WERI-Rb-1 (cell line): ENCODE data around the gene NPAS2.

Experiments used
- DNase-seq: peaks from one replicate; pipeline ENCODE4 v3.0.0-alpha.2; 2020
- H3K27ac ChIP-seq: fragments of 250-450 bp; sonication (Bioruptor Pico); 2 replicates; pipeline ENCODE4 v1.5.1; 2020; ENCODE audit warnings: mild to moderate bottlenecking, moderate library complexity
- H3K27me3 ChIP-seq: fragments of 250-450 bp; sonication (Bioruptor Pico); 2 replicates; pipeline ENCODE4 v1.5.1; 2021; ENCODE audit warnings: mild to moderate bottlenecking, low read depth, moderate library complexity; ENCODE audit not compliant: insufficient read depth, severe bottlenecking
- H3K36me3 ChIP-seq: fragments of 250-450 bp; sonication (Bioruptor Pico); 2 replicates; pipeline ENCODE4 v1.5.1; 2020; ENCODE audit warnings: mild to moderate bottlenecking, moderate library complexity
- H3K4me3 ChIP-seq: 2 replicates; pipeline ENCODE4 v1.5.1; 2011; ENCODE audit warnings: low read depth, mild to moderate bottlenecking, control low read depth, low read length
- H3K9me3 ChIP-seq: fragments of 250-450 bp; sonication (Bioruptor Pico); 2 replicates; pipeline ENCODE4 v1.5.1; 2021; ENCODE audit warnings: mild to moderate bottlenecking, moderate library complexity; ENCODE audit not compliant: severe bottlenecking
- CTCF ChIP-seq: IDR thresholded peaks from 2 replicates; pipeline ENCODE4 v1.5.1; 2011; ENCODE audit warnings: low read depth, mild to moderate bottlenecking, control low read depth, inconsistent platforms, low read length

The NPAS2 gene

GRCh38 chr2:101022221-101022620, 202.3 kb downstream of the NPAS2 start:
- no peak overlapping the region for H3K4me3 ChIP-seq
- no peak for TF ChIP-seq CTCF
- no peaks in the 10 kb centered on the region for H3K9me3 ChIP-seq
- H3K27ac ChIP-seq = no peak overlapping the region
- no peaks in the 10 kb centered on the region for H3K27me3 ChIP-seq
- peaks cover 63% of the 10 kb centered on the region for H3K36me3 ChIP-seq
- no peak for DNase-seq

- no peak overlapping the region for H3K27ac ChIP-seq
- no peak for DNase-seq
- no peak for TF ChIP-seq CTCF
- no peaks in the 10 kb centered on the region for H3K27me3 ChIP-seq
- H3K36me3 ChIP-seq = peaks cover 59% of the 10 kb centered on the region
- no peaks in the 10 kb centered on the region for H3K9me3 ChIP-seq
- no peak overlapping the region for H3K4me3 ChIP-seq
Measured at GRCh38 chr2:101023327-101024107, 203.6 kb downstream of the NPAS2 start.

GRCh38 chr2:101025561-101025960, 205.6 kb downstream of the NPAS2 start:
- Histone ChIP-seq H3K9me3 (no peaks in the 10 kb centered on the region), H3K36me3 (peaks cover 66% of the 10 kb centered on the region), H3K4me3 (no peak overlapping the region), H3K27ac (no peak overlapping the region), H3K27me3 (no peaks in the 10 kb centered on the region)
- no peak for DNase-seq
- no peak for TF ChIP-seq CTCF

GRCh38 chr2:101026253-101026701, 206.3 kb downstream of the NPAS2 start:
- Histone ChIP-seq H3K36me3 (peaks cover 65% of the 10 kb centered on the region), H3K9me3 (no peaks in the 10 kb centered on the region), H3K27ac (no peak overlapping the region), H3K27me3 (no peaks in the 10 kb centered on the region), H3K4me3 (no peak overlapping the region)
- no peak for DNase-seq
- TF ChIP-seq CTCF = no peak

GRCh38 chr2:101026923-101027469, 207.1 kb downstream of the NPAS2 start:
- H3K27ac ChIP-seq = no peak overlapping the region
- DNase-seq = no peak
- peaks cover 62% of the 10 kb centered on the region for H3K36me3 ChIP-seq
- no peak overlapping the region for H3K4me3 ChIP-seq
- TF ChIP-seq CTCF = no peak
- no peaks in the 10 kb centered on the region for H3K9me3 ChIP-seq
- H3K27me3 ChIP-seq = no peaks in the 10 kb centered on the region
